Activated B cell treated with CpG ODN at 0.5 μM for 24 hours (primary cell): Measurements from ENCODE around the gene ATP2B1. TPM values are rescaled to one million over a fixed set of nuclear protein-coding genes. Genes with fewer than 3 reads are reported as not detected.

Source experiments
- ATAC-seq: fragments of 200-7000 bp; cut with Tn5 transposase; one replicate; pipeline ENCODE4 v1.10.0; 2021; ENCODE audit warnings: low read depth, mild to moderate bottlenecking, moderate library complexity
- CTCF ChIA-PET: fragments of 350-600 bp; sonication (Branson Sonifier 250); formaldehyde crosslinking; loops from one replicate; lab custom pipeline; 2021; ENCODE audit warnings: antibody characterized with exemption; lab: Charles Lee
- POLR2A ChIA-PET: fragments of 350-600 bp; sonication (Branson Sonifier 250); formaldehyde crosslinking; loops from one replicate; lab custom pipeline; 2021; ENCODE audit warnings: antibody characterized with exemption; lab: Charles Lee
- DNase-seq: peaks from one replicate; pipeline ENCODE4 v3.0.0; 2022
- H3K27ac Mint-ChIP-seq: one replicate; pipeline ENCODE4 v1.8.0; 2020; ENCODE audit warnings: mixed read lengths
- H3K27me3 Mint-ChIP-seq: one replicate; pipeline ENCODE4 v1.8.0; 2021; ENCODE audit warnings: mixed read lengths
- H3K36me3 Mint-ChIP-seq: one replicate; pipeline ENCODE4 v1.8.0; 2021; ENCODE audit warnings: low read depth, mixed read lengths
- H3K4me1 Mint-ChIP-seq: one replicate; pipeline ENCODE4 v1.8.0; 2021; ENCODE audit warnings: mixed read lengths
- H3K4me3 Mint-ChIP-seq: one replicate; pipeline ENCODE4 v1.8.0; 2020; ENCODE audit warnings: mild to moderate bottlenecking, mixed read lengths
- H3K9me3 Mint-ChIP-seq: one replicate; pipeline ENCODE4 v1.8.0; 2020; ENCODE audit warnings: mixed read lengths
- intact Hi-C: fragments of 100-400 bp; cut with micrococcal nuclease; formaldehyde crosslinking; loops from one replicate; pipeline ENCODE4 v1.15.1; 2024
- total RNA-seq: library from RNA; stranded (reverse); gene quantifications from 2 replicates; pipeline ENCODE4 v1.2.3, GENCODE V29; 2022
- TF ChIP-seq, protein P1 (sequence below): fragments of 200-600 bp; IDR thresholded peaks from one replicate; pipeline ENCODE4 v1.8.0; 2022; ENCODE audit warnings: antibody characterized with exemption, mild to moderate bottlenecking

ATP2B1 gene
- total RNA-seq, 1 donor from 2014 or later, result 136 TPM

DNA sequence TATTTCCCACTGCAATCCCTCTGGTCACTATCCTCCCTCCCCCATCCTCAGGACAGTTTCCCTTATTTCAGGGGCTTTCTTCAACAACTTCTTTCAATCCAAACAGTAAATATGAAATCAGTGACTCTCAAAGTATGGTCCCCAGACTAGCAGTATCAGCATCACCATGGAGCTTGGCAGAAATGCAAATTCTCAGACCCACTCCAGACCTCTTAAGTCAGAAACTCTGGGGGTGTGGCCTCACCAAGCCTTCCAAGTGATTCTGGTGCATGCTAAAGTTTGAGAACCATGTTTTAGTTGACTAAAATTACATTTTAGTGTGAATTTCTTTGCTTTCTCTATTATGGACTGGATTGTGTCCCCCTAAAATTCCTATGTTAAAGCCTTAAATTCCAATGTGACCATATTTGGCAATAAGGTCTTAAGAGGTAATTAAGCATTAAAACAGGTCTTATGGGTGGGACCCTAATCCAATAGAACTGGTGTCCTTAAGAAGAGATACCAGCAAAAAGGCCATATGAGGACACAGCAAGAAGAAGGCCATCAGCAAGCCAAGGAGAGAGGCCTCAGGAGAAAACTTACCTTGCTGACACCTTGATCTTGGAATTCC, 23.2 kb downstream of the ATP2B1 start:
- POLR2A ChIA-PET, result no interaction called here
- TF ChIP-seq, protein P1, sequence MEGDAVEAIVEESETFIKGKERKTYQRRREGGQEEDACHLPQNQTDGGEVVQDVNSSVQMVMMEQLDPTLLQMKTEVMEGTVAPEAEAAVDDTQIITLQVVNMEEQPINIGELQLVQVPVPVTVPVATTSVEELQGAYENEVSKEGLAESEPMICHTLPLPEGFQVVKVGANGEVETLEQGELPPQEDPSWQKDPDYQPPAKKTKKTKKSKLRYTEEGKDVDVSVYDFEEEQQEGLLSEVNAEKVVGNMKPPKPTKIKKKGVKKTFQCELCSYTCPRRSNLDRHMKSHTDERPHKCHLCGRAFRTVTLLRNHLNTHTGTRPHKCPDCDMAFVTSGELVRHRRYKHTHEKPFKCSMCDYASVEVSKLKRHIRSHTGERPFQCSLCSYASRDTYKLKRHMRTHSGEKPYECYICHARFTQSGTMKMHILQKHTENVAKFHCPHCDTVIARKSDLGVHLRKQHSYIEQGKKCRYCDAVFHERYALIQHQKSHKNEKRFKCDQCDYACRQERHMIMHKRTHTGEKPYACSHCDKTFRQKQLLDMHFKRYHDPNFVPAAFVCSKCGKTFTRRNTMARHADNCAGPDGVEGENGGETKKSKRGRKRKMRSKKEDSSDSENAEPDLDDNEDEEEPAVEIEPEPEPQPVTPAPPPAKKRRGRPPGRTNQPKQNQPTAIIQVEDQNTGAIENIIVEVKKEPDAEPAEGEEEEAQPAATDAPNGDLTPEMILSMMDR, result no peak
- intact Hi-C loops, result loop anchor here (2.0 kb wide), 1 partner anchor 13 kb away; no protein-coding TSS in a partner anchor
- ATAC-seq, result peak; percentile 45
- H3K27me3 Mint-ChIP-seq, result no peaks in the 10 kb centered on the region
- no peak overlapping the region for H3K4me3 Mint-ChIP-seq
- H3K27ac Mint-ChIP-seq, result peak overlapping the region; percentile 1
- peaks cover 75% of the 10 kb centered on the region for H3K4me1 Mint-ChIP-seq
- peaks cover 22% of the 10 kb centered on the region for H3K9me3 Mint-ChIP-seq
- CTCF ChIA-PET, result no interaction called here
- H3K36me3 Mint-ChIP-seq, result peaks cover 48% of the 10 kb centered on the region
- no peak for DNase-seq

DNA sequence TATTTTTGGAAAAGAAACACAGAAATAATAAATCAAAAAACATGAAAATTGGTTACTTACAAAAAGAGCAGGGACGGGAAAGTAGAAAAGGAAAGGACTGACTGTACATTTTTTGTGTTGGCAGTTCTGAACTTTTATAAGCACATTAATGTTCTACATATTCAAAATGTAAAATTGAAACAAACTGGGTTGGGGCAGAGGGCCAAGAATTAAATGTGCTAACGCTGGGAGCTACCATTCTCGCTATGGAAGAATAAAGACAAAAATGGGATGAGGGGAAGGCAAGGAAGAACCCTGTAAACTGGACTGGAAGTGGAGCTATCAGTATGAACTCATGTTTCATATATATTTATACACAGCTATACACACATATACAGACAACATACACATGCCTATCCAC, 24.5 kb downstream of the ATP2B1 start:
- POLR2A ChIA-PET, result no interaction called here
- ATAC-seq (no peak), DNase-seq (no peak)
- H3K27me3 Mint-ChIP-seq, result no peaks in the 10 kb centered on the region
- CTCF ChIA-PET, result no interaction called here
- H3K36me3 Mint-ChIP-seq, result peaks cover 56% of the 10 kb centered on the region
- no peak overlapping the region for H3K4me3 Mint-ChIP-seq
- TF ChIP-seq, protein P1, result no peak
- H3K4me1 Mint-ChIP-seq, result peaks cover 78% of the 10 kb centered on the region
- no peak overlapping the region for H3K27ac Mint-ChIP-seq
- H3K9me3 Mint-ChIP-seq, result peaks cover 33% of the 10 kb centered on the region
- intact Hi-C loops, result loop anchor here (2.0 kb wide), 1 partner anchor 15 kb away; no protein-coding TSS in a partner anchor

DNA sequence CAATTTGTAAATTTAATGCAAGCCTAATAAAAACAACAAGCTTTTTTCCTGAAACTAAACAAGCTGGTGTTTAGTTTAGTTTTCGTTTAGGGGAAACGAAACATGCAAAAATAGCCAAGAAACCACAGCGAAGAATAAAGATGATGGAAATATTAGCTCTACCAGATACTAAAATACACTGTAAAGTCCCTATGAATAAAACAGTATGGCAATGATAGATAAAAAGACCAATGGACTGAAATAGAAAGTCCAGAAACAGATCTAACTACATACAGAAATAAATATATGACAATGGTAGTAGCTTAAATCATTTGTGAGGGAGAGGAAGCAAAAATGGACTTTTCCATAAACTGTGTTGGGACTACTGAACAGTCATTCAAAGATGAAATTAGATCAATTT, 26.4 kb downstream of the ATP2B1 start:
- DNase-seq (no peak), ATAC-seq (no peak)
- H3K27me3 Mint-ChIP-seq, result no peaks in the 10 kb centered on the region
- H3K4me3 Mint-ChIP-seq, result no peak overlapping the region
- intact Hi-C loops, result no loop called here
- peaks cover 65% of the 10 kb centered on the region for H3K36me3 Mint-ChIP-seq
- peaks cover 34% of the 10 kb centered on the region for H3K9me3 Mint-ChIP-seq
- TF ChIP-seq, protein P1, result no peak
- H3K27ac Mint-ChIP-seq, result no peak overlapping the region
- CTCF ChIA-PET, result no interaction called here
- H3K4me1 Mint-ChIP-seq, result peaks cover 81% of the 10 kb centered on the region
- POLR2A ChIA-PET, result interaction anchor here (0.5 kb wide), 1 partner anchor 26 kb away, joined by 3 read pairs; the partner anchor contains the start of gene ATP2B1

DNA sequence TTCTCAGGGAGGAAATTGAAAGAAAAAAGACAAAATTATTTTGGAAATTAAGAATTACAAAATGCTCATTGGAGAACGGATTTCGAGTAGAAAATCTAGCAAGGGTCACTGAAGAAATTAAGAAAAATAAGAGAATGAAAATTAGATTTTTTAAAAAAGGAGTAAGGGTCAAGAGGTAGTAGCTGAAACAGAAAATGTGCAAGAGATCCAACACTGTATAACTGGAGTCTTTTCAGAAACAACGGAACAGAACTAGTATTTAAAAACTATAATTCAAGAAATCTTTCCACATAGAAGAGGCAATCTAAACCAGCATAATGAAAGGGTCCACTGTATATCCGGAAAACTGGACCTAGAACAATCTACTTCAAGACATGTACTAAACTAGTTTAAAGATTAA, 28.2 kb downstream of the ATP2B1 start:
- intact Hi-C loops, result no loop called here
- peak overlapping the region; percentile 11 for H3K27ac Mint-ChIP-seq
- no peak overlapping the region for H3K4me3 Mint-ChIP-seq
- peaks cover 82% of the 10 kb centered on the region for H3K4me1 Mint-ChIP-seq
- no peaks in the 10 kb centered on the region for H3K27me3 Mint-ChIP-seq
- TF ChIP-seq, protein P1, result no peak
- DNase-seq (no peak), ATAC-seq (no peak)
- H3K9me3 Mint-ChIP-seq, result peaks cover 34% of the 10 kb centered on the region
- CTCF ChIA-PET, result no interaction called here
- peaks cover 63% of the 10 kb centered on the region for H3K36me3 Mint-ChIP-seq
- POLR2A ChIA-PET, result interaction anchor here (0.5 to 1.1 kb wide), 3 partner anchors 11 to 27 kb away, joined by 3 to 4 read pairs (median 3); no protein-coding TSS in a partner anchor

DNA sequence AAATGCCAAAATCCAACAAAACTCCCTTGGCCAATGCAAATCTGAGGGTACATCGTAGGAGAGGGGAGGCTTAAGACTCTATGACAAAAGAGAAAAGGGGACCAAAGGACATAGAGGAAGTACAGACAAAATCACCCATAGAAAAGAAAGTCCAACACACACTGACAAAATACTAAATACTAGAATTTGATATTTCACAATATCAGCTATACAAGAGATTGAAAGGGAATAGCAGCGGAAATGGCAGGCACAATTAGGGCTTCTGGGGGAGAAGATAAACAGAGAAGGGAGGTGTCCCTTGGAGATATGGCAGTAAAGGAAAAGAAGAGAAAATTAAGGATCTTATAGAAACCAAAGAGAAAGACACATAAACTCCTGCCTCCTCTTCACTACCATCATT, 29.0 kb downstream of the ATP2B1 start:
- ATAC-seq (no peak), DNase-seq (no peak)
- peaks cover 81% of the 10 kb centered on the region for H3K4me1 Mint-ChIP-seq
- no peaks in the 10 kb centered on the region for H3K27me3 Mint-ChIP-seq
- H3K36me3 Mint-ChIP-seq, result peaks cover 58% of the 10 kb centered on the region
- intact Hi-C loops, result loop anchor here (1.0 to 2.0 kb wide), 3 partner anchors 8 to 17 kb away; no protein-coding TSS in a partner anchor
- H3K4me3 Mint-ChIP-seq, result peak overlapping the region; percentile 2
- ChIA-PET CTCF (interaction anchor here (1.2 kb wide), 1 partner anchor 14 kb away, joined by 3 read pairs; no protein-coding TSS in a partner anchor), POLR2A (interaction anchor here (0.6 kb wide), 1 partner anchor 254 kb away, joined by 3 read pairs; no protein-coding TSS in a partner anchor)
- TF ChIP-seq, protein P1, result no peak
- peaks cover 34% of the 10 kb centered on the region for H3K9me3 Mint-ChIP-seq
- H3K27ac Mint-ChIP-seq, result no peak overlapping the region
